HepG2 (cell line): Measurements from ENCODE around the gene RSPH9. TPM values are rescaled to one million over a fixed set of nuclear protein-coding genes. Genes with fewer than 3 reads are reported as not detected.
A peak's percentile ranks its signal among the peaks of the same experiment; 100 is the strongest.

Source experiments
- AFF4 ChIP-seq: sonication (generic); formaldehyde crosslinking; IDR thresholded peaks from 2 replicates; pipeline ENCODE4 v1.4.0; 2020; ENCODE audit warnings: missing genetic modification reagents
- ARID2 ChIP-seq: sonication (generic); formaldehyde crosslinking; IDR thresholded peaks from 2 replicates; pipeline ENCODE4 v1.8.1; 2022; ENCODE audit warnings: mild to moderate bottlenecking, missing genetic modification reagents, borderline replicate concordance
- ATF7-NPFF ChIP-seq: sonication (generic); formaldehyde crosslinking; IDR thresholded peaks from 2 replicates; pipeline ENCODE4 v1.8.1; 2023; ENCODE audit warnings: mild to moderate bottlenecking, low read depth, missing genetic modification reagents, moderate library complexity
- ATRX ChIP-seq: sonication (generic); formaldehyde crosslinking; IDR thresholded peaks from 2 replicates; pipeline ENCODE4 v1.4.0; 2020; ENCODE audit warnings: missing genetic modification reagents, borderline replicate concordance
- E2F1 ChIP-seq: sonication (generic); formaldehyde crosslinking; IDR thresholded peaks from 2 replicates; pipeline ENCODE4 v1.5.0; 2020; ENCODE audit warnings: missing genetic modification reagents
- ETV5 ChIP-seq: IDR thresholded peaks from 2 replicates; pipeline ENCODE4 v1.6.1; 2018; ENCODE audit warnings: missing biosample characterization, missing genetic modification reagents, inconsistent platforms, borderline replicate concordance
- GMEB2 ChIP-seq: IDR thresholded peaks from 2 replicates; pipeline ENCODE4 v1.6.1; 2016; ENCODE audit warnings: missing biosample characterization, missing genetic modification reagents, low read depth
- IKZF1 ChIP-seq: fragments of 450-650 bp; IDR thresholded peaks from 2 replicates; pipeline ENCODE4 v1.7.1; 2016
- MIXL1 ChIP-seq: IDR thresholded peaks from 2 replicates; pipeline ENCODE4 v1.6.1; 2016
- NONO ChIP-seq, 2 experiments: fragments of 450-650 bp in 1 of 2; sonication (generic) in 1 of 2; formaldehyde crosslinking in 1 of 2; IDR thresholded peaks in 1 of 2; conservative IDR thresholded peaks in 1 of 2; 2 replicates each; pipeline versions ENCODE4 v1.6.1 to v1.8.0; 2017 to 2022; ENCODE audit warnings: mild to moderate bottlenecking in 1 of 2, missing genetic modification reagents in 1 of 2, moderate library complexity in 1 of 2
- POLR2G ChIP-seq: fragments of 200-400 bp; formaldehyde crosslinking; IDR thresholded peaks from 2 replicates; pipeline ENCODE4 v1.6.1; 2018; ENCODE audit warnings: mild to moderate bottlenecking, low read depth, low read length, moderate library complexity
- RBAK ChIP-seq: sonication (generic); formaldehyde crosslinking; IDR thresholded peaks from 2 replicates; pipeline ENCODE4 v1.5.1; 2020; ENCODE audit warnings: mild to moderate bottlenecking, missing genetic modification reagents
- SIX1 ChIP-seq: sonication (generic); formaldehyde crosslinking; IDR thresholded peaks from 2 replicates; pipeline ENCODE4 v1.4.0; 2020; ENCODE audit warnings: missing genetic modification reagents, borderline replicate concordance
- SMARCC2 ChIP-seq: fragments of 450-650 bp; IDR thresholded peaks from 2 replicates; pipeline ENCODE4 v1.6.1; 2017; ENCODE audit warnings: antibody characterized with exemption, mild to moderate bottlenecking
- ZBTB25 ChIP-seq: IDR thresholded peaks from 2 replicates; pipeline ENCODE4 v1.6.1; 2018; ENCODE audit warnings: missing genetic modification reagents
- ZBTB34 ChIP-seq: sonication (generic); formaldehyde crosslinking; IDR thresholded peaks from 2 replicates; pipeline ENCODE4 v1.8.0; 2022; ENCODE audit warnings: mild to moderate bottlenecking, missing genetic modification reagents
- ZC3H13 ChIP-seq: sonication (generic); formaldehyde crosslinking; IDR thresholded peaks from 2 replicates; pipeline ENCODE4 v1.8.1; 2023; ENCODE audit warnings: mild to moderate bottlenecking, missing genetic modification reagents, moderate library complexity
- ZFP36 ChIP-seq: fragments of 150-350 bp; IDR thresholded peaks from 2 replicates; pipeline ENCODE4 v1.6.1; 2018; ENCODE audit warnings: borderline replicate concordance, low read length, low read depth; ENCODE audit not compliant: partially characterized antibody
- ZNF225 ChIP-seq: sonication (generic); formaldehyde crosslinking; IDR thresholded peaks from 2 replicates; pipeline ENCODE4 v1.4.0; 2020; ENCODE audit warnings: mild to moderate bottlenecking, missing genetic modification reagents
- ZNF878 ChIP-seq: sonication (generic); formaldehyde crosslinking; IDR thresholded peaks from 2 replicates; pipeline ENCODE4 v1.8.1; 2023; ENCODE audit warnings: mild to moderate bottlenecking, missing genetic modification reagents, moderate library complexity
- polyA plus RNA-seq, 8 experiments: library from polyadenylated mRNA; depleted of rRNA in 3 of 8; stranded (reverse) in 7 of 8; unstranded in 1 of 8; fragments of >200 nt; fragmentation: Illumina TruSeq in 4 of 8; extraction: Trizol in 4 of 8; gene quantifications; 2 replicates each; pipeline versions ENCODE4 v1.2.1 to v1.2.3, GENCODE V29; 2011 to 2016; ENCODE audit warnings: low read depth in 4 of 8, missing spikeins in 1 of 8, mixed read lengths in 1 of 8; ENCODE audit not compliant: insufficient read depth in 1 of 8
- total RNA-seq, 5 experiments: library from RNA; depleted of rRNA; stranded (reverse); fragments of >200 nt; fragmentation: Illumina TruSeq; extraction: Trizol; gene quantifications; 2 replicates each; pipeline ENCODE4 v1.2.3, GENCODE V29; 2016; ENCODE audit warnings: low read depth in 1 of 5

RSPH9 gene
- total and polyA plus RNA-seq, 2 of the 13 experiments (the other 11 are each of a cell fraction or from before 2014, with no cell fraction given): 0.04 TPM; not detected in 1

- TF ChIP-seq NONO (IDR thresholded peaks at IDR 0.05) (no peak), NONO (CRISPR knock-in tag; conservative IDR thresholded peaks at IDR 0.05) (peak; percentile 61; the same call in 1 of the 2 replicates), GMEB2 (CRISPR knock-in tag) (no peak), SMARCC2 (no peak), E2F1 (CRISPR knock-in tag) (no peak), ARID2 (CRISPR knock-in tag) (no peak), MIXL1 (no peak), AFF4 (CRISPR knock-in tag) (no peak), SIX1 (CRISPR knock-in tag) (no peak; the same call in 1 of the 2 replicates), ATRX (CRISPR knock-in tag) (no peak), ZNF225 (CRISPR knock-in tag) (no peak), IKZF1 (no peak), ETV5 (CRISPR knock-in tag) (no peak), ZFP36 (no peak), POLR2G (no peak), ZBTB25 (CRISPR knock-in tag) (no peak), ATF7-NPFF (CRISPR knock-in tag) (peak; percentile 57; the same call in 1 of the 2 replicates), ZNF878 (peak; percentile 52; the same call in 1 of the 2 replicates), ZBTB34 (no peak), RBAK (no peak), ZC3H13 (no peak)
Observed at GRCh38 chr6:43702534-43703440, 58.0 kb downstream of the RSPH9 start (continued).
